NCI-H2107 treated with DMSO at 0.1 percent for 48 hours (cell line): ENCODE measurements around the gene RAC2.
"Not testable (repeated sequence)": the region's sequence is repeated elsewhere in the genome, so short reads cannot be mapped to it uniquely, and the experiment has no call there.

Experiments
- DNase-seq: peaks from one replicate; lab custom pipeline; 2025; ENCODE audit not compliant: unreplicated experiment; lab: John Stamatoyannopoulos, UW

RAC2 gene

DNA sequence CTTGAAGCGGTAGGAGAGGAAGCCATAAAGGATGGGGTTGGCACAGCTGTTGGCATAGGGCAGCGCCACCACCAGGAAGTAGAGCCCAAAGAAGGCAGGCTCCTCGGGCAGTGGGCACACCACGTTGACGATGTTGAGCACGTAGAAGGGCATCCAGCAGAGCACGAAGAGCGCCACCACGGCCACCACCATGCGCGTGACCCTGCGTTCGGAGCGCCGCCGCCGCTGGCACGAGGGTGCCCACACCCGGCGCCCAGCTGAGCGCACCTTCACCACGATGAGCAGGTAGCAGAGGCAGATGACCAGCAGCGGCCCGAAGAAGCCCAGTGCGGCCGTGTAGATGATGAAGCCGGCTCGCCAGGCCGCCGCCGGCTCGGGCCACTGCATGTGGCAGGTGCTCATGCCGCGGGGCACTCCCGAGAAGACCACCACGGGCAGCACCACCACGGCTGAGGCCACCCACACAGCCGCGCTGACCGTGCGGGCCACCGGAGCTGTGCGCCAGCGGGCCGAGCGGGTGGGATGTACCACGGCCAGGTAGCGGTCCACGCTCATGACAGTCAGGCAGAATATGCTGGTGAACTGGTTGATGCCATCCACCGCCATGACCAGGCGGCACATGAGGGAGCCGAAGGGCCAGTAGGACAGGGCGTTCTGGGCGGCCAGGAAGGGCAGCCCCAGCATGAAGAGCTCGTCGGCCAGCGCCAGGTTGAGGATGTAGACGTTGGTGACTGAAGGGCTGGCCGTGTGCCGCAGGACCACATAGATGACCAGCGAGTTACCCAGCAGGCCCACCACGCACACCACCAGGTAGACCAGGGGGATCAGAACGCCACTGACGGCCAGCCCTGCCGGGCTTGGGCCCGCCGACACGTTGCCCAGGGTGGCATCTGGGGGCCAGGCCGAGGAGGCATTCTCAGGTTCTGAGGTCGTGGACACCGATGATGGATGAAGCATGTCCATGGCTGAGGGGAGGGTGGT lies 36.9 kb downstream of the RAC2 start:
- DNase-seq = no peak

- DNase-seq = no peak
Observed at GRCh38 chr22:37206118-37206840, 37.8 kb downstream of the RAC2 start.

DNA sequence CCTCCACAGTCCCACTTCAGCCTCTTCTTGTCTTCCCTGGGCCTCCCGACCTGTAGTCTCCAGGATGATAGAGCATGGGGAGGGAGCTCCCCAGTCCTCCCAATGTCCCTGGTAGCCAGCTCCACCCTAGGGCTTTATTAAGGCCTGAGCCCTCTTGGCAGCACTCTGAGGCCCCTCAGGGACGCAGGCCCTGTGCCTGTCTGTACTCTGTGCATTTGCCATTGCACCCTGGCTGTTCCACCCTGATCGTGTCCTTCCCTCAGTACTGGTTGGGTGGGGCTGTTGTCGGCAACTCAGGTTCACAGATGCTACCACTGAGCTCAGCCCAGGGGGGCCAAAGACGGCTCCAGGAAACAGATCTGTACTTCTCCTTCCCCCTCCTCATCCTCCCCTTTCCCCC lies 39.0 kb downstream of the RAC2 start:
- no peak for DNase-seq

- no peak for DNase-seq
Observed at GRCh38 chr22:37204045-37204655, 39.9 kb downstream of the RAC2 start.

- DNase-seq = no peak
Observed at GRCh38 chr22:37203354-37204044, 40.6 kb downstream of the RAC2 start.

DNA sequence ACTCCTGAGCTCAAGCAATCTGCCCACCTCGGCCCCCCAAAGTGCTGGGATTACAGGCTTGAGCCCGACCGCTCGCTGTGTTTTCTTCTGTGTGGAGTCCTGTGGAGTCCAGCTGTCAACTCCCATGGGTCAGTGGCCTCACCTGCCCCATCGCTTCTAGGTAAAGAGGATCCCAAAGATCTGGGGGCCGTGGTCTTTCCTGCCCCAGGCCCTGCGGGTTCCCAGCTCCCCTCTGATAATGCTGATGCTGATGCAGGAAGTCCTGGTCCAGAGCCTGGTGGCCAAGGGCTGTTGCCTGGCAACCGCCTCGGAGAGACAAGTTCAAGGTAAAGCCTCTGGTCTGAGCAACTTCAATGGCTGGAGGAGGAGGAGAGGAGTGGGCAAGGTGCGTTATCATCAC lies 41.4 kb downstream of the RAC2 start:
- DNase-seq = no peak

DNA sequence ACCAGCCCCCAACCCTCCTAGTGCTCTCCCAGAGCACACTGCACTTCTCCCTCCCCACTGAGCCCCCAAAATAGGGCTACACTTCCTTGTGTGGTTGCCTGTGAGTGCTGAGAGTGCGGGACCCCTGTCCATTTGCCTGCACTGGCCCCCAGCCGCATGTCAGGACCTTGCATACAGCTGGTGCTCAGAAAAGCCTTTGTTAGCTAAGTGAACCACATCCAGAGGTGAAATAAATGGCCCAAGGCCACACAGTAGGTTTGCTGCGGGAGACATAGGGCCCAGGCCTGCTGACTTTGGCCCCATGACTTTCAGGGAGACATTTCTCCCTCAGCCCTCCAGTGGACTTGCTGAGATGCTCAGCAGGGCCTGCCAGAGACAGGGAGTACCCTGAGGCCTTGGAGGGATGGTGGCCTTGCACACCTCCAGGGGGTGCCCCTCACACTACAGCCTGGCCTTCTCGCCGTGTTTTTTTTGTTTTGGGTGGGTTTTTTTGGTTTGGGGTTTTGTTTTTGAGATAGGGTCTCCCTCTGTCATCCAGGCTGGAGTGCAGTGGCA lies 42.0 kb downstream of the RAC2 start:
- no peak for DNase-seq

GRCh38 chr22:37201443-37201820 lies 42.6 kb downstream of the RAC2 start:
- not testable (repeated sequence) for DNase-seq

DNA sequence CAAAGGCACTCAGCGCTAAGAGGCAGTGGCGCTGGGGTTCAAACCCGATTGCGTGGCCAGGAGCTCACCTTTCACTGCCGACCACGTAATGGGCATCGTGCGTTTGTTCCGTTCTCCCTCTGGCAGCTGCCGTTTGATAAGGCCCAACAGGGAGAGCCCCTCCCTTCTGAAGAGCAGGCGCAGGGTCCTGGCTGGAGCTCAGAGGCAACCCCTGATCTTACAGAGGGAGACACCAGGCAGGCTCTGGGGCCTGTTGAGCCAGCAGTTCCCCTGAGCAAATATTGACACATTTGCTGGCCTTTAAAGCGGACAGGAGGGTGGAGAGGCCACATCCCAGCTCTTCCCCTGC lies 44.3 kb downstream of the RAC2 start:
- no peak for DNase-seq

GRCh38 chr22:37199103-37199759 lies 44.8 kb downstream of the RAC2 start:
- DNase-seq = peak; percentile 86

- peak; percentile 25 for DNase-seq
Observed at GRCh38 chr22:37198258-37199102, 45.6 kb downstream of the RAC2 start.

DNA sequence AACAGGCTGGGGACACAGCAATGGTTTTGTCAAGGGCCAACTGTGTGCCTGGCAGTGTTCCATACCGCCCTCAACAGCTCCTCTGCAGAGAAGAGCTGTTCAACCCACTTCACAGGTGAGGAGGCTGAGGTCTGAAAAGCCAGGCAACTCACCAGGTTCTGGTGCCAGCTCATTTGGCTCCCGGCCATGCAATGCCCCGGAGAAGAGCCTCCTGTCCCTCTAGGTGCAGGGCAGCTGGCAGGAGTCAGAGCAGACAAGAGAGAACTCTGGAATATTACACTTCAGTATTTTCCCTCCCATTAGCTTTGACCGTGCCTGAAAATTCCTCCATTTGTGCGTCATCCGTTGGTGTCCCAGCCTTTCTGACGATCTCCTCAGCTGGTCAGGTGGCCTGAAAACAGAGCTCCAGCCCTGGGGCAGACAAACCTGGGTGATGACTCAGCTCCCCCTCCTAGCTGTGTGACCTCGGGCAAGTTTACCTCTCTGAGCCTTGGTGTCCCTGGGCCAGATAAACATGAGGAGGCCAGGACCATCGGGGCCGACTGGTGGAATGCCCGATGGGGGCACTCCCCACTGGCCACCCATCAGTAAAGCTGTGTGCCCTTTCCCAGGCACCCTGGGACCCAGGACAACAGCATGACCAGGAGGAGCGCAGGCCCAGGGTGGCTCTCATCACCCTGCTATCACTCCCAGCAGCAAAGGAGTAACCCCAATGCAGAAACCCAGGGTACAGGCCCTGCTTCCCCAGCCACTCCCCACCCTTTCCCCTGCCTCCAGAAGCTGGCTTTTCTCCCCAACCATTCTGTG lies 46.4 kb downstream of the RAC2 start:
- no peak for DNase-seq

DNA sequence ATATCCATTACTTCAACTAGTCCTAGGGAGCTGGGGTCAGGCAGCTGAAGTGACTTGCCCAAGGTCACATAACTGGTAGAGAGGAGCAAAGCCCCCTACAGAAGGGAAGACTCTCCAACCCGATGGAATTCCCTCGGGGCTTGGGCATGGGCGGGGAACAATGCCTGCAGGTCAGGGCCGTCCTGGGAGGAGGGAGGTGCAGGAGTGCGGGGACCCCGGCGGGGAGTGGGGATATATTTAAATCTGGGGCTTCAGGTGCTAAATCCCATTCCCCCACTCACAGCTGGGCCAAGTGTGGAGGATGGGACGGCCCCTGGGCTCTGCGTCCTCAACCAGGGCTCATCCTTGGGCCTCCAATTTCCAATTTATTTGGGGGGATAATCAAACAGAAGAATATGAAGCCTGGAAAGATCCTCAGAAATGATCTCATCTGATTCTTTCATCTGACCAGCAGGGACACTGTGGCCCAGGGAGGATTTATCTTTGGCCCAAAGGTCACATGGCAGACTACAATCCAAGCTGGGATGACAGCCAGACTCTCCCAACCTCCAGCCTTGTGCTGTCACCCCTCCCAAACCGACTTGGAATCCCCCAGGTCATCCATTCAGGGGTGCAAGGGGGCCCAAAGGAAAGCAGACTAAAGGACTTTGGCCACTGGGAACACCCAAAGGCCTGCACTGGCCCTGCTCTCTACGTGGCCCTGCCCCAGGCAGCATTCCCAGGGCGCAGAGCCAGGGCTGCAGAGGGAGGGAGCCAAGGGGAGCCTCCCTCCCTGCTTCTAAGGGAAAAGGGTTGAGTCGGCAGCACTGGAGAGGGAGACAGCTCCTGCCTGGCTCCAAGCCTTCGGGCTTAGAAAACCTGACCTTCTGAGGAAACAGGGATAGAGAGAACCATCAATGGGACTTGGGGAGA lies 47.3 kb downstream of the RAC2 start:
- DNase-seq = no peak

GRCh38 chr22:37195921-37196320 lies 48.1 kb downstream of the RAC2 start:
- no peak for DNase-seq

GRCh38 chr22:37194750-37195149 lies 49.3 kb downstream of the RAC2 start:
- DNase-seq = no peak

GRCh38 chr22:37193629-37194191 lies 50.4 kb downstream of the RAC2 start:
- DNase-seq = no peak

DNA sequence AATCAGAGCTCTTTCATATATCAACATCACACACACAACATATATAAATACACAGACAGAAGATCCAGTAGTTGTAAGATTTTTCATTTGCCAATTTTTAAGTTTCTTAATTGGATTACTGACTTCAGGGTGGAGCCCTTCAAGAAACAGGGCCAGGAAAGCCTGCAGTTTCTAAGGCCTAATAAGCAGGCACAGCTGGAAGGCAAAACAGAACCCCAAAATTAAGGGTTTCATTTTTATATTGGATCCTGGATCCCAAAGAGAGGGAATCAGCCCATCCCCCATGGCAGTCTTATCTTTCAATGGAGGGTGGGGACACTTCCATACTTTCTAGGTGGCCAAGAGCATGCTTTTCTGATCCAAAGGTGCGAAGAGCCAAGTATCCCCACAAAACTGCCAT lies 51.3 kb downstream of the RAC2 start:
- DNase-seq = no peak
